Thyroid gland (tissue), 4 donors: ENCODE data around the gene ZNF595.

ENCODE experiments used
- CTCF ChIP-seq, 6 experiments: fragments of 200-600 bp in 3 of 6; fragments of 450-650 bp in 3 of 6; sonication (generic) in 3 of 6; IDR thresholded peaks; one replicate each; pipeline ENCODE4 v1.5.1; 2016 to 2019; ENCODE audit warnings: antibody characterized with exemption in 6 of 6, mild to moderate bottlenecking in 2 of 6, inconsistent platforms in 1 of 6, moderate library complexity in 1 of 6
- POLR2A ChIP-seq, 2 donors: fragments of 450-650 bp; IDR thresholded peaks; one replicate each; pipeline ENCODE4 v1.6.1; 2017; ENCODE audit warnings: antibody characterized with exemption in 2 of 2, mild to moderate bottlenecking in 2 of 2, moderate library complexity in 1 of 2

GRCh38 chr4:85951-86350 is 32.8 kb downstream of the ZNF595 start:
- TF ChIP-seq CTCF (IDR thresholded peaks at IDR 0.05), result no peak
- no peak for TF ChIP-seq POLR2A (IDR thresholded peaks at IDR 0.05)
